HG03575 (cell line): ENCODE measurements around the gene GCHFR.

Source experiments
- ATAC-seq: cut with Tn5 transposase; IDR thresholded peaks from one replicate; pipeline ENCODE4 v1.9.1; 2021; ENCODE audit not compliant: unreplicated experiment, insufficient number of reproducible peaks, low FRiP score; ENCODE audit errors: extremely low read depth

The GCHFR gene

DNA sequence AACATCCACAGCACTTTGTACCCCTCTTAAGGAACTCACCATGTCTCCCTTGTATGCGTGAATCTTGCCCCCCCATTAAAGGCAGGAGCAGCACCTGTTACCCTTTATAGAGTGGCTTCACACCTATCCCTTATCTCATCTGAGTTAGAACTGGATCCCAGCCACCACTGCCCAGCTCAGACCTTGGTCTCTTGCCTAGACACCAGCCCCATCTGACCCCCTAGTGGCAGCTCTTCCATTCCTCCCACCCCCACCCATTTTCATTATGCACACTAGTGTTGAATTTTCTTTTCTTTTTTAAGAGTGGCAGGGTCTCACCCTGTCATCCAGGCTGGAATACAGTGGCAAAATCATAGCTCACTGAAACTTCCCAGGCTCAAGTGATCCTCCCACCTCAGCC lies 39.8 kb downstream of the GCHFR start:
- no peak for ATAC-seq

DNA sequence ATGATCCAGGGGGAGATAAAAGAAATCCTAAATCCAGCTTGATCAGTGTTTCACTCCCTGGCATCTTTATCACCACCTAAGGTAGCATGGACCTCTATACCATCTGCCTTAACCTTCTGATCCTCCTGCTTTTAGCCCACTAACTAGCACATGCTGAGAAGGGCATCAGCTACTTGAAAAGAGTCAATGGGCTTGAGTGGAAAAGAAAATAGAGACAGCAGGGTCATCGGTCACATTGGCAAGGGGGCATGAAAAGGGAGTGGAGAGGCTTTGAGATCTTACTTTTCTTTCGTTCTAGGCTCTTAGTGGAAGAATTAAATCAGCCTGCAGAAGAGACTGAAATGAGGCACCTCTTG lies 42.8 kb downstream of the GCHFR start:
- no peak for ATAC-seq

DNA sequence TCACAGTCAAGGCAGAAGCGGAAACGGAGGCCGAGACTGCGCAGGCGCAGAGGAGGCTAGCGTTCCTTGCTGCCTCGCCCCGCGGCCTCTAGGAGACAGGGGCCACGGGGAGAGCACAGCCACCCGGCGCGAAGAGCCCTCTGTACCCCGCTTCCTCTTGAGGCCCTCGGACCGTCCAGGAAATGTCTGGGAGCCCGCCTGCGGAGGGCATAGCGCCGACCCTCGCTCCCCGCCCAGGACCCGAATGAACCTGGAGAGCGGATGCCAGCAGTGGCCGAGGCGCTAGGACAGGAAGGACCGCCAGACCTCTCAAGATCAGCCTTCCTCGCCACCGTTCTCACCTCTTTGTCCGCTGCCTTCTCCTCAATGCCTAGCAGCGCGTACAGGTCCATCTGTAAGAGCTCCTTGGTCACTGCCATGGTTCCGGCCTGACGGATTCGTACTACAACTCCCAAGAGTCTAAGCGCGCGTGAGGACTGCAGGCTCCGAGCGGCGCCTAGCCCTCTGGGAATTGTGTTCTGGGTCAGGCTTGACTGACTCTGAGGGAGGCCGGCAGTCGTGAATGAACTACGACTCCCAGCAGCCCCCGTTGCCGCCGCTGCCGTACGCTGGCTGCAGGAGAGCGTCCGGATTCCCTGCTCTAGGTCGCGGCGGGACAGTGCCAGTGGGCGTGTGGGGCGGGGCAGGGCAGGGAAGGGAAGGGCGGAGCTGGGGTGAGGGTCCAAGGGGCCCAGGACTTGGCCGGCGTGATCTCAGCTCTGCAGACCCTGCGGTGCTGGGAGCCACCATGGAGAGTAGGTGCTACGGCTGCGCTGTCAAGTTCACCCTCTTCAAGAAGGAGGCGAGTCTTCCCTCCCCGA lies 43.4 kb downstream of the GCHFR start, which contains the start of the genes DNAJC17 and ZFYVE19:
Gene DNAJC17 (minus strand): TSS at position 446 of the 860 bp plus-strand sequence. CDS start 27 bp downstream, at position 419.
Gene ZFYVE19 (plus strand): TSS at position 62 of the 860 bp plus-strand sequence. CDS start 501 bp downstream, at position 563.
- ATAC-seq: peak; percentile 62

DNA sequence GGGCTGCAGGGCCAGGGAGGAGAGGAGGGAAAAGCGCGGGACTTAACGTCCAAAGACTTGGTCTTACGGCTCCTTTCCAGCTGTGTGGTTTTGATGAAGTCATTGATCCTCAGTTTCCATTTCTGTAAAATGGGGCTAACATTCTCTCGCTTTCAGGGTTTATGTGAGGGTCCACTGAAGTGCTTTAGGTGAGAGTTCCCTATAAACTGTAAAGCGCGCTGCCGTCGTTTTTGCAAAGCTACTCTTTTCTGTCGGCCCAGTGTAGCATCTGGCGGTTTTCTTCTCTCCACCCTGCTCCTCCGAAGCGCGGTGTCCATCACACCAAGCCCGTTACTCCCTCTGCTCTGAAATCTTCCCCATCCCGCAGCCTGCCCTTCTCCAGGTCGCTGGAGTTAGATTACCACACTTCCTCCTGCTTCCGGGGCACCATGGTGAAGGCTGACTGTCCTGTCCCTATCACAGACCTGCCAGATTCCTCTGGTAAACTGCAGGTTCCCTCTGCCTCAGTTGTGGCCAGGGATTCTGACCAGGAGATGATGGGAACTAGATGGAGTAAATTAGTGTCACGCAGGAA lies 44.1 kb downstream of the GCHFR start:
- ATAC-seq: no peak

DNA sequence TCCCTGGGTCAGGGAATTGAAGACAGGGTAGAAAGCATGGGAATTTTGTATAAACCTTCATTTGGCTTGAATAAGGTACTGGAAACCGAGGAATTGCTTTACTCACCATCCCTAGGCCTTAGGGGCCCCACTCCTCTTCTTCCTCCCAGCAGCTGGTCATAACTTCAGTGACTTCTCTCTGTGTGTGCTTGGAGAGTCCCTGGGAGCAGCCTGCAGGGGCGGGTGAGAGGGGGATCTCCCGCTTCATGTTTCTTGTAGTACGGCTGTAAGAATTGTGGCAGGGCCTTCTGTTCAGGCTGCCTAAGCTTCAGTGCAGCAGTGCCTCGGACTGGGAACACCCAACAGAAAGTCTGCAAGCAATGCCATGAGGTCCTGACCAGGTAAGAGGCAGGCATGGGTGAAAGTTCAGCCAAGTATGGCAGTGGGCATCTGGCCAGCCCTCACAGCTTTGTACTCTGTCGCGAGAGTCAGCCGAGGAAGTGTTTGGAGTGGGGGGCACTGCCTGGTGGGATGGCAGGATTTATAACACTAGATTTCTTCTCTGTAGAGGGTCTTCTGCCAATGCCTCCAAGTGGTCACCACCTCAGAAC lies 45.1 kb downstream of the GCHFR start:
- ATAC-seq: no peak

DNA sequence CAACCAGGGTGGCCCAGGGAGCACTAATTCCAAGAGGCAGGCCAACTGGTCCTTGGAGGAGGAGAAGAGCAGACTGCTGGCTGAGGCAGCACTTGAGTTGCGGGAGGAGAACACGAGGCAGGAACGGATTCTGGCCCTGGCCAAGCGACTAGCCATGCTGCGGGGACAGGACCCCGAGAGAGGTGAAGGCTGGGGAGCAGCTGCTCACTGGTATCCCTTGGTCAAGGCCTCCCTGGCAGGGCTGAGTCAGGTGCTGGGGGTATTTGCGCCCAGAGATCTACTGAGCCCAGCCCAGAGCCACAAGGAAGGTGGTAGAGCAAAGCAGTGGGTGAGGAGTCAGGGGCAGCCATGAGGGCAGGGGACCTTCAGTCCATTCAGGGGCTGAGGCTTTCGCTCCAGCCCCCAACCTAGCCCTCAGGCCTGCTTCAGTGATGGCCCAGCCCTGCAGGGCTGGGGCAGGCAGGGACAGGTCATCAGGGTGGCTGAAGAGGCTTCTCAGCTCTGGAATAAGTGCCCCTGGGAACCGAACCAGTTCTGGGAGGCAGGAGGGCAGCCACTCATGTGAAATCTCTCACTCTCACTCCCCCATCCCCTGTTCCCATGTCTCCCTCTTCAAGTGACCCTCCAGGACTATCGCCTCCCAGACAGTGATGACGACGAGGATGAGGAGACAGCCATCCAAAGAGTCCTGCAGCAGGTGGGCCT lies 49.0 kb downstream of the GCHFR start:
- ATAC-seq: no peak

DNA sequence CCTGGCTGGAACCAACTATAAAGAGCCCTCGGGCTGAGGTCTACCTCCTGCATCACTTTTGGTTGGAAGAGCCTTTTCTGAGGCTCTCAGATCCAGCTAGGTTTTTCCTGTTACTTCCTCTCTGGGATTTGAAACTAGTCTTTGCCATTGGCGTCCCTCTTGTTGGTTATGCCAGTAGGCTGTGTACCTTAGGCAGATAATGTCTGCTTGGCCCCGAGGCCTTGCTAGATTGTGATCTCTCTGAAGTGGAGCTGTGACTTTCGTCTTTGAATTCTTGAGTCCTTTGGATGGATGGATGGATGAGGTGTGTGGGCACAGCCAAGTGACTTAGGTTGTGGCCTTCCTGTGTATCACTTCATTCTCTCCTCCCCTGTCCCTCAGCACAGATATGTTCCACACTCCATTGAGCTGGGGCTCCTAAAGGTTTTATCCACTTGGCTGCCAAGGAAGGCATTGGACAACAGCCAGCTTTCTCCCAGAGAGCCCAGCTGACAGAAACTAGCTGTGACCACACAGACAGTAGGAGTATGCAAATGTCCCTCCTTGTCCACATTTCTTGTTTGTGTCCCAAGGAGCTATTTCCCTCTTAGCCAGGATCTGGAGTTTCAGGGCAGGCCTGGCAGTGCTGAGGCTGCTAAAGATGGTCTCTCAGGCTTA lies 51.3 kb downstream of the GCHFR start:
- ATAC-seq: no peak
